IMR-90 (cell line): ENCODE data around the gene TEX2. TPM values are rescaled to one million over a fixed set of nuclear protein-coding genes. Genes with fewer than 3 reads are reported as not detected.

Experiments
- ATAC-seq: fragments of 200-7000 bp; cut with Tn5 transposase; 2 replicates; pipeline ENCODE4 v1.9.1; 2020; ENCODE audit warnings: low read depth, mild to moderate bottlenecking, moderate library complexity
- BruUV-seq: library from RNA; stranded (reverse); fragments of 400-500 nt; replicated peaks from 2 replicates; lab custom pipeline; 2021; lab: Mats Ljungman, UMichigan
- CTCF ChIA-PET: fragments of 300-600 bp; formaldehyde crosslinking; extraction: SDS; loops from one replicate; lab custom pipeline; 2021; ENCODE audit warnings: antibody characterized with exemption; lab: Yijun Ruan, JAX
- POLR2A ChIA-PET: fragments of 300-600 bp; sonication (Branson Sonifier 250); formaldehyde crosslinking; loops from one replicate; lab custom pipeline; 2022; ENCODE audit warnings: antibody characterized with exemption; ENCODE audit not compliant: unreplicated experiment; lab: Charles Lee
- DNase-seq: peaks from one replicate; pipeline ENCODE4 v3.0.0; 2013
- H2AFZ ChIP-seq: replicated peaks from 2 replicates; pipeline ENCODE3; 2013; ENCODE audit warnings: low read length, mild to moderate bottlenecking; ENCODE audit not compliant: poor library complexity
- H2AK5ac ChIP-seq: 2 replicates; pipeline ENCODE4 v1.6.1; 2013; ENCODE audit warnings: low read depth, low read length, inconsistent platforms
- H2AK9ac ChIP-seq: replicated peaks from 2 replicates; pipeline ENCODE3; 2013; ENCODE audit warnings: mild to moderate bottlenecking, low read depth, low read length, moderate library complexity; ENCODE audit not compliant: poor library complexity
- H2BK120ac ChIP-seq: 2 replicates; pipeline ENCODE4 v1.6.1; 2013; ENCODE audit warnings: low read depth, low read length, inconsistent platforms
- H2BK15ac ChIP-seq: 3 replicates; pipeline ENCODE4 v1.6.1; 2013; ENCODE audit warnings: low read depth, low read length, inconsistent platforms
- H2BK20ac ChIP-seq: 2 replicates; pipeline ENCODE4 v1.6.1; 2013; ENCODE audit warnings: low read depth, mild to moderate bottlenecking, inconsistent platforms, low read length, moderate library complexity
- H2BK5ac ChIP-seq: 2 replicates; pipeline ENCODE4 v1.6.1; 2013; ENCODE audit warnings: mild to moderate bottlenecking, low read depth, low read length, inconsistent platforms; ENCODE audit not compliant: poor library complexity, severe bottlenecking
- H3K14ac ChIP-seq: replicated peaks from 2 replicates; pipeline ENCODE4 v1.6.1; 2013; ENCODE audit warnings: low read depth, low read length, inconsistent platforms
- H3K18ac ChIP-seq: 2 replicates; pipeline ENCODE4 v1.6.1; 2013; ENCODE audit warnings: low read depth, low read length, control low read depth
- H3K23ac ChIP-seq: 2 replicates; pipeline ENCODE4 v1.6.1; 2013; ENCODE audit warnings: low read depth, low read length, inconsistent platforms
- H3K27ac ChIP-seq: 2 replicates; pipeline ENCODE4 v1.5.1; 2013; ENCODE audit warnings: mild to moderate bottlenecking, control low read depth, low read length; ENCODE audit not compliant: insufficient read depth
- H3K27me3 ChIP-seq: 2 replicates; pipeline ENCODE4 v1.6.1; 2013; ENCODE audit warnings: low read length; ENCODE audit not compliant: control insufficient read depth, insufficient read depth
- H3K36me3 ChIP-seq: 2 replicates; pipeline ENCODE4 v1.6.1; 2013; ENCODE audit warnings: low read length, mixed read lengths; ENCODE audit not compliant: control insufficient read depth, insufficient read depth
- H3K4ac ChIP-seq: 2 replicates; pipeline ENCODE4 v1.6.1; 2013; ENCODE audit warnings: low read depth, low read length, inconsistent platforms
- H3K4me1 ChIP-seq: 2 replicates; pipeline ENCODE4 v1.6.1; 2013; ENCODE audit warnings: low read length, mixed read lengths; ENCODE audit not compliant: control insufficient read depth, insufficient read depth
- H3K4me2 ChIP-seq: 2 replicates; pipeline ENCODE4 v1.6.1; 2013; ENCODE audit warnings: low read depth, mild to moderate bottlenecking, control low read depth, low read length, moderate library complexity
- H3K4me3 ChIP-seq: 2 replicates; pipeline ENCODE4 v1.5.1; 2013; ENCODE audit warnings: low read depth, mild to moderate bottlenecking, control low read depth, low read length, moderate library complexity; ENCODE audit not compliant: insufficient read depth
- H3K56ac ChIP-seq: 2 replicates; pipeline ENCODE4 v1.6.1; 2013; ENCODE audit warnings: low read length, inconsistent platforms; ENCODE audit not compliant: insufficient read depth; ENCODE audit errors: extremely low read depth
- H3K79me1 ChIP-seq, 2 experiments: 2 replicates each; pipeline ENCODE4 v1.6.1; 2013; ENCODE audit warnings: low read length in 2 of 2, inconsistent platforms in 1 of 2, low read depth in 1 of 2
- H3K9ac ChIP-seq: 2 replicates; pipeline ENCODE4 v1.6.1; 2013; ENCODE audit warnings: low read depth, low read length, control low read depth
- H3K9me1 ChIP-seq: 2 replicates; pipeline ENCODE4 v1.6.1; 2013; ENCODE audit warnings: low read length, inconsistent platforms; ENCODE audit not compliant: insufficient read depth
- H3K9me3 ChIP-seq: 2 replicates; pipeline ENCODE4 v1.6.1; 2013; ENCODE audit warnings: low read length; ENCODE audit not compliant: control insufficient read depth, insufficient read depth
- H4K20me1 ChIP-seq: 2 replicates; pipeline ENCODE4 v1.6.1; 2013; ENCODE audit warnings: low read length, inconsistent platforms; ENCODE audit not compliant: insufficient read depth
- H4K5ac ChIP-seq: 2 replicates; pipeline ENCODE4 v1.6.1; 2013; ENCODE audit warnings: mild to moderate bottlenecking, low read depth, low read length, control low read depth
- H4K8ac ChIP-seq, 2 experiments: 2 replicates each; pipeline ENCODE4 v1.6.1; 2013; ENCODE audit warnings: low read depth in 2 of 2, low read length in 2 of 2, control low read depth in 1 of 2, inconsistent platforms in 1 of 2
- H4K91ac ChIP-seq: 2 replicates; pipeline ENCODE4 v1.6.1; 2013; ENCODE audit warnings: low read depth, low read length, inconsistent platforms; ENCODE audit not compliant: insufficient read depth
- CHD1 ChIP-seq: IDR thresholded peaks from 2 replicates; pipeline ENCODE4 v1.6.1; 2012; ENCODE audit warnings: low read depth, low read length, improper control_type of control experiment
- MAZ ChIP-seq: IDR thresholded peaks from 2 replicates; pipeline ENCODE4 v1.6.1; 2012; ENCODE audit warnings: low read depth, mild to moderate bottlenecking, low read length, improper control_type of control experiment, moderate library complexity, borderline replicate concordance
- MXI1 ChIP-seq: IDR thresholded peaks from 2 replicates; pipeline ENCODE4 v1.6.1; 2012; ENCODE audit warnings: low read depth, mild to moderate bottlenecking, low read length, moderate library complexity, borderline replicate concordance
- RCOR1 ChIP-seq: IDR thresholded peaks from 2 replicates; pipeline ENCODE4 v1.6.1; 2012; ENCODE audit warnings: mild to moderate bottlenecking, low read length, improper control_type of control experiment; ENCODE audit not compliant: insufficient replicate concordance
- SMC3 ChIP-seq: fragments of 150-350 bp; IDR thresholded peaks from 2 replicates; pipeline ENCODE4 v1.6.1; 2016; ENCODE audit warnings: low read depth, mild to moderate bottlenecking, antibody characterized with exemption, low read length, moderate library complexity
- WGBS, 2 experiments: methylation state at CpG; one replicate each; pipeline versions ENCODE4 v1.1.5 to v1.1.7; 2013; ENCODE audit warnings: missing lambda C conversion rate in 2 of 2; ENCODE audit not compliant: insufficient read length in 1 of 2; ENCODE audit errors: extremely low coverage in 2 of 2; 5-methylcytosine and 5-hydroxymethylcytosine counted together
- dilution Hi-C: fragments of 300-500 bp; cut with HindIII; formaldehyde crosslinking; loops from one replicate; pipeline ENCODE4 v1.14.3; 2018; ENCODE audit warnings: low sequenced_read_pairs; ENCODE audit not compliant: unreplicated experiment
- in situ Hi-C: fragments of 300-500 bp; cut with MboI; formaldehyde crosslinking; loops from 3 replicates; pipeline ENCODE4 v1.14.3; 2019; ENCODE audit warnings: low sequenced_read_pairs, inconsistent platforms, mixed read lengths
- intact Hi-C: fragments of 100-400 bp; cut with micrococcal nuclease; formaldehyde crosslinking; loops from 2 replicates; pipeline ENCODE4 v1.10.0; 2022
- polyA plus RNA-seq, 3 experiments: library from polyadenylated mRNA; depleted of rRNA; stranded (reverse); fragments of >200 nt; gene quantifications; 2 replicates each; pipeline ENCODE4 v1.2.3, GENCODE V29; 2012; ENCODE audit warnings: low replicate concordance in 1 of 3
- total RNA-seq: library from RNA; depleted of rRNA; stranded (reverse); fragments of >200 nt; gene quantifications from 2 replicates; pipeline ENCODE4 v1.2.3, GENCODE V29; 2012
- TF ChIP-seq, protein P1 (sequence below): fragments of 150-350 bp; IDR thresholded peaks from 2 replicates; pipeline ENCODE4 v1.6.1; 2017; ENCODE audit warnings: mild to moderate bottlenecking, antibody characterized with exemption, low read length, low read depth
- TF ChIP-seq, protein P2 (sequence below): conservative IDR thresholded peaks from 2 replicates; pipeline ENCODE4 v1.5.1; 2012; ENCODE audit warnings: mild to moderate bottlenecking, low read depth, low read length, improper control_type of control experiment
- TF ChIP-seq, protein P3 (sequence below): fragments of 150-350 bp; IDR thresholded peaks from 2 replicates; pipeline ENCODE4 v1.6.1; 2016; ENCODE audit warnings: low read depth, mild to moderate bottlenecking, low read length, moderate library complexity, borderline replicate concordance

TEX2 gene
- total and polyA plus RNA-seq, 2 of the 4 experiments (the other 2 are of a cell fraction) = 18.2 to 21.9 TPM

DNA sequence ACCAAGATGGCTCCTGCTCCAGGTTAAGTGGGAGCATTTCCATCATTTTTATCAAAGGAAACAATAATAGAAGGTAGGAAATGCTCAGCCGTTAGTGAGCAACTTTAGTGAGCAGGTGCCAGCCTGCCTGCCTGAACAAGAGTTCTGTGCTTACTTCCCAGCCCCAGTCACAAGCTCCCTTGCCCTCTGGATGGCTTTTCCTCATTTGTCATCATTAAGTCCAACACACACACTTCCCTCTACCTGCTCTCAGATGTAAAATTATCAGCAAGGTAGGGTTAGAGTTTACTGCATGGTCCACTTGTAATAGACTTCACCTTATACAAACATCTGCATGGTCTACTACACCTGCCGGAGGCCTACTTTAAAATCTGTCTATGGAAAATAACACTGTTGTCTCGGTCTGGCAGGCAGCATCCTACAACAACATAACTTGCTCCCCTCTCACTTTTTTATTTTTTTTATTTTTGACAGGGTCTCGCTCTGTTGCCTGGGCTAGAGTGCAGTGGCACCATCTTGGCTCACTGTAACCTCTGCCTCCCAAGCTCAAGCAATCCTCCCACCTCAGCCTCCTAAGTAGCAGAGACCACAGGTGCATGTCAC is 12.7 kb downstream of the TEX2 start:
- no peak overlapping the region for H3K23ac ChIP-seq
- H3K79me1 ChIP-seq = peaks cover 41 to 45% of the 10 kb centered on the region in 2 experiments
- no peak overlapping the region for H2AK9ac ChIP-seq
- in situ Hi-C loops (no loop called here), dilution Hi-C loops (no loop called here), intact Hi-C loops (no loop called here)
- H3K4me3 ChIP-seq = no peak overlapping the region
- H2BK120ac ChIP-seq = no peak overlapping the region
- H3K9me1 ChIP-seq = 0 out of 2 replicates have a peak, but pooled peaks cover 3% of the 10 kb centered on the region
- TF ChIP-seq MXI1 = no peak
- no peak for TF ChIP-seq MAZ
- TF ChIP-seq, protein P1, sequence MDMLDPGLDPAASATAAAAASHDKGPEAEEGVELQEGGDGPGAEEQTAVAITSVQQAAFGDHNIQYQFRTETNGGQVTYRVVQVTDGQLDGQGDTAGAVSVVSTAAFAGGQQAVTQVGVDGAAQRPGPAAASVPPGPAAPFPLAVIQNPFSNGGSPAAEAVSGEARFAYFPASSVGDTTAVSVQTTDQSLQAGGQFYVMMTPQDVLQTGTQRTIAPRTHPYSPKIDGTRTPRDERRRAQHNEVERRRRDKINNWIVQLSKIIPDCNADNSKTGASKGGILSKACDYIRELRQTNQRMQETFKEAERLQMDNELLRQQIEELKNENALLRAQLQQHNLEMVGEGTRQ = no peak
- TF ChIP-seq CHD1 = no peak
- TF ChIP-seq SMC3 = no peak
- TF ChIP-seq RCOR1 = no peak
- TF ChIP-seq, protein P2, sequence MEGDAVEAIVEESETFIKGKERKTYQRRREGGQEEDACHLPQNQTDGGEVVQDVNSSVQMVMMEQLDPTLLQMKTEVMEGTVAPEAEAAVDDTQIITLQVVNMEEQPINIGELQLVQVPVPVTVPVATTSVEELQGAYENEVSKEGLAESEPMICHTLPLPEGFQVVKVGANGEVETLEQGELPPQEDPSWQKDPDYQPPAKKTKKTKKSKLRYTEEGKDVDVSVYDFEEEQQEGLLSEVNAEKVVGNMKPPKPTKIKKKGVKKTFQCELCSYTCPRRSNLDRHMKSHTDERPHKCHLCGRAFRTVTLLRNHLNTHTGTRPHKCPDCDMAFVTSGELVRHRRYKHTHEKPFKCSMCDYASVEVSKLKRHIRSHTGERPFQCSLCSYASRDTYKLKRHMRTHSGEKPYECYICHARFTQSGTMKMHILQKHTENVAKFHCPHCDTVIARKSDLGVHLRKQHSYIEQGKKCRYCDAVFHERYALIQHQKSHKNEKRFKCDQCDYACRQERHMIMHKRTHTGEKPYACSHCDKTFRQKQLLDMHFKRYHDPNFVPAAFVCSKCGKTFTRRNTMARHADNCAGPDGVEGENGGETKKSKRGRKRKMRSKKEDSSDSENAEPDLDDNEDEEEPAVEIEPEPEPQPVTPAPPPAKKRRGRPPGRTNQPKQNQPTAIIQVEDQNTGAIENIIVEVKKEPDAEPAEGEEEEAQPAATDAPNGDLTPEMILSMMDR = no peak
- TF ChIP-seq, protein P3, sequence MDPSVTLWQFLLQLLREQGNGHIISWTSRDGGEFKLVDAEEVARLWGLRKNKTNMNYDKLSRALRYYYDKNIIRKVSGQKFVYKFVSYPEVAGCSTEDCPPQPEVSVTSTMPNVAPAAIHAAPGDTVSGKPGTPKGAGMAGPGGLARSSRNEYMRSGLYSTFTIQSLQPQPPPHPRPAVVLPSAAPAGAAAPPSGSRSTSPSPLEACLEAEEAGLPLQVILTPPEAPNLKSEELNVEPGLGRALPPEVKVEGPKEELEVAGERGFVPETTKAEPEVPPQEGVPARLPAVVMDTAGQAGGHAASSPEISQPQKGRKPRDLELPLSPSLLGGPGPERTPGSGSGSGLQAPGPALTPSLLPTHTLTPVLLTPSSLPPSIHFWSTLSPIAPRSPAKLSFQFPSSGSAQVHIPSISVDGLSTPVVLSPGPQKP = no peak
- H3K27ac ChIP-seq = no peak overlapping the region
- DNase-seq (no peak), ATAC-seq (no peak)
- H3K18ac ChIP-seq = no peak overlapping the region
- H3K9ac ChIP-seq = no peak overlapping the region
- H3K36me3 ChIP-seq = no peaks in the 10 kb centered on the region
- no peak overlapping the region for H4K5ac ChIP-seq
- no peak overlapping the region for H2BK5ac ChIP-seq
- no peaks in the 10 kb centered on the region for H3K27me3 ChIP-seq
- no peak overlapping the region for H4K8ac ChIP-seq
- no peak overlapping the region for H3K56ac ChIP-seq
- H2BK20ac ChIP-seq = no peak overlapping the region
- peaks cover 5% of the 10 kb centered on the region; the same call in 1 of the 2 replicates for H3K4me1 ChIP-seq
- no TSS peak for BruUV-seq
- no CpG with 5 or more reads among the region's 4 CpGs for WGBS, 2 experiments
- no peak overlapping the region for H3K4ac ChIP-seq
- POLR2A ChIA-PET = no interaction called here
- CTCF ChIA-PET = no interaction called here
- H3K4me2 ChIP-seq = no peak overlapping the region
- H3K9me3 ChIP-seq = no peaks in the 10 kb centered on the region
- H2AK5ac ChIP-seq = no peak overlapping the region
- H4K91ac ChIP-seq = no peak overlapping the region
- H2AFZ ChIP-seq = no peak overlapping the region
- no peak overlapping the region for H2BK15ac ChIP-seq
- no peak overlapping the region for H3K14ac ChIP-seq
- H4K20me1 ChIP-seq = no peaks in the 10 kb centered on the region
